Fibroblast of peridontal ligament (primary cell): Measurements from ENCODE around the gene TBXAS1.
"Not testable (repeated sequence)": the region's sequence is repeated elsewhere in the genome, so short reads cannot be mapped to it uniquely, and the experiment has no call there.

Source experiments
- DNase-seq: peaks from one replicate; pipeline ENCODE4 v3.0.0-alpha.2; 2010; ENCODE audit errors: extremely low read depth

The TBXAS1 gene

GRCh38 chr7:139914306-139915267, 85.5 kb downstream of the TBXAS1 start:
- peak; percentile 72 for DNase-seq

DNA sequence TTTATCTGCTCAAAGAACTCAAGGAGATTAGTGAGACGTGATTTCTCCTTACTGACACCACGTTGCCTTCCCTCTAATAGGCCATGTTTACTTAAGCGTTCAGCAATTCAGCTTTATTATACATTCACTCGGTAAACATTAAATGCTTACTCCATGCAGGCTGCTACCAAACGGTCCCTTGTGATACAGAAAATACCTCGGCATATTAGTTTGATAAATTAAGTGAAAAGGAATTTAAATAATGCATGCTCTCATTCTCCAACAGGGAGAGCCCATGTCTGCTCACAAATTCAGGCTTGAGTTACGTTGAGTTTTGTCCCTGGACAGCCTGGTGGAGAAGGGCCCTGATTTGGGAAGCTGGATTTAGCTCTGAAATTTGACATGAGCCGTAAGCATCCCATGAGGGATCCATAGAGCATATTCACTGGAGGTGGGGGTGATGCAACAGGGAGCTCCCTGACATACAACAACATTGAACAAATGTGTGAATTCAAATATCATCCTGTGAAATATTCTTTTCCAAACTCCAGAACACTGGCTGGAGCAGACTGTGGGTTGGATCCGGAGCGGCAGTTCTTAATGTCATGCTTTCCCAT, 86.3 kb downstream of the TBXAS1 start:
- peak; percentile 34 for DNase-seq

GRCh38 chr7:139915864-139916716, 87.0 kb downstream of the TBXAS1 start:
- DNase-seq: peak; percentile 98

DNA sequence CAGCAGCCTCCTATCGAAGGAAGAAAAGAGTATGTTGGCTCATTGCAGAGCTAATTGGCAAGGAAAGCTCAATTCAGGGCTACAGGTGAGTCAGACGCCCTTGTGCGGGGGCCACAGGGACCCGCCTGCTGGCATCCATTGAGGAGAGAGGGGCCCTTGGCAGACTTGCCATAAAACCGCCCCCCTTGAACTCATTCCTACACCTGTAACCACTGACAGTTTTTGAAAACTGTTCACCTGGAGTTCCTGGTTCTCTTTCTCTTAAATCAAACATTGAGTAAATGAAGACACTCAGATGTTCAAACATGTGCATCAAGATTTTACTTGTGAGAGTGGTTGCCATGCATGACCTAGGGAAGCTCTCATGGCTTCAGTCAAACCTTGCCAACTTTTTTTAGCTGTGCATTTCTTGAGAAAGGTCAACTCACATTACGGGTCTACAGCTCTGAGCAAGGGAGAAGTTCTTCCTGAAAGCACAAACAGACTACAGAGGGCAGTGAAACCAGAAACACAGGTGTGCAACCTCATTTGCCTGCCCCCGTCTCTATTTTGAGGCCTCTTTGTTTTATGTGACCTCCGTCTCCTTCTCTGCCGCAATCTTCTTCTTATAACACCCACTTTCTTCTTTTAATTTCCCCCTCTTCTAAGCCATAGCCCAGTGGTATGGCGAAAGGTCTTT, 87.8 kb downstream of the TBXAS1 start:
- DNase-seq: no peak

DNA sequence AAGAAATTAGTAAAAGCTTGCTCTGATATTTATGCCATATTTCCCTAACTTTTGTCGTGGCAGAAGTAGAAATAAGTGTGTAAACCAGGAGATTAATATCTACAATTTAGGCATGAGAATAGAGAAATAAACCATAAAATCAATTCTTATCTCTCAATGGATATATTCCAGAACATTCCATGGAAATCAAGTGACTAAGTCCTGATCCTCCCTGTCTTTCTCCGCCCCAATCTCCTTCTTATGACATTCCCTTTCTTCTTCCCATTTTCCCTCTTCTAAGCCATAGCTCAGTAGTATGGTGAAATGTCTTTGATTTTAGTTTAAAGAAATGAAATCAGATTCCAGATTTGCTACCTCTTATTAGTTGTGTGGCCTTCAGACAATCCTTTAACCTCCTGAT, 88.8 kb downstream of the TBXAS1 start:
- no peak for DNase-seq

DNA sequence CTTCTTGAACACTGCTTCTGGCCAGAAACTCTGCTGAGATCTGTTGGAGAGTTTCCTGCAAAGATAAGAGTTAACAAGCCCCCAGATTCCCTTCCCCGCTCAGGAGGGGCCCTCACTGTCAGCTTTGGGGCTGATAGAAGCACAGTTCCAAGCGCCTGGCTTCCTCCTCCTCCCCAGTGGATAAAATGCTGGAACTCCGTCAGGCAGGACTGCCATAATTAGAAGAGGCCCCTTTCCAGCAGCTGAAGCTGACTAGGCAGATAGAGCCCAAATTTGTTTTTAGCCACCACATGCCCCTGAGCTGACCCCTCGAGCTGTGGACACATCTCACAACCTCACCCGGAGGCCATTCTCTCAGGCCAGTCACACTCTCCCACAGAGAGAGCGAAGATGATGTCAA, 89.4 kb downstream of the TBXAS1 start:
- peak; percentile 21 for DNase-seq

- no peak for DNase-seq
Observed at GRCh38 chr7:139923090-139923489, 94.0 kb downstream of the TBXAS1 start.

- no peak for DNase-seq
Observed at GRCh38 chr7:139924461-139924860, 95.4 kb downstream of the TBXAS1 start.

DNA sequence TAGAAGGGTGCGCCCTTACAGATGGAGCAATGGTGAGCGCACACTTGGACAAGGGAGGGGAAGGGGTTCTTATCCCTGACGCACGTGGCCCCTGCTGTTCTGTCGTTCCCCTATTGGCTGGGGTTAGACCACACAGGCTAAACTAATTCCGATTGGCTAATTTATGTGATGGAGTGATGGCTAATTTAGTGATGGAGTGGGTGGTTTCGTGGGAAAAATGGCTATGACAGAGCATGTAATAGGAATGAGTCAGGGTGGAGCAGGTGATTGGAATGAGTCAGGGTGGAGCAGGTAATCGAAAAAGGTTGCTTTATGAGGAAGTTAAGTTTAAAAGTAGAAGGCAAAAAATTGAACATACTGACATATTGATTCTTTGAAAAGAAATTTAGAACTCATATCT, 100.2 kb downstream of the TBXAS1 start:
- not testable (repeated sequence) for DNase-seq

GRCh38 chr7:139930286-139930965, 101.4 kb downstream of the TBXAS1 start:
- DNase-seq: no peak

GRCh38 chr7:139931190-139931934, 102.3 kb downstream of the TBXAS1 start:
- DNase-seq: no peak

DNA sequence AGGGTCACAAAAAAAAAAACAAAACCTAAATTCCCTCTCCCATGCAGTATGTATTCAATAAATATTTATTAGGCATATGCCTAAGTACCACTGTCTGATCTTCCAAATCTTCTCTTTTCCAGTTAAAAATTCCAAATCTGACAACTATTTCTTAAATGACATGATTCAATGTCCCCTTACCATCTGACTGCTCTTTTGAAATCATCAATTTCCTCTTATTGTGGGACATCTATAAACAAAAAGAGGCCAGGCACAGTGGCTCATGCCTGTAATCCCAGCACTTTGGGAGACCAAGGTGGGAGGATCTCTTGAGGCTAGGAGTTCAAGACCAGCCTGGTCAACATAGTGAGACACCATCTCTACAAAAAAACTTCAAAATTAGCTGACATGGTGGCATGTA, 103.5 kb downstream of the TBXAS1 start:
- DNase-seq: no peak

DNA sequence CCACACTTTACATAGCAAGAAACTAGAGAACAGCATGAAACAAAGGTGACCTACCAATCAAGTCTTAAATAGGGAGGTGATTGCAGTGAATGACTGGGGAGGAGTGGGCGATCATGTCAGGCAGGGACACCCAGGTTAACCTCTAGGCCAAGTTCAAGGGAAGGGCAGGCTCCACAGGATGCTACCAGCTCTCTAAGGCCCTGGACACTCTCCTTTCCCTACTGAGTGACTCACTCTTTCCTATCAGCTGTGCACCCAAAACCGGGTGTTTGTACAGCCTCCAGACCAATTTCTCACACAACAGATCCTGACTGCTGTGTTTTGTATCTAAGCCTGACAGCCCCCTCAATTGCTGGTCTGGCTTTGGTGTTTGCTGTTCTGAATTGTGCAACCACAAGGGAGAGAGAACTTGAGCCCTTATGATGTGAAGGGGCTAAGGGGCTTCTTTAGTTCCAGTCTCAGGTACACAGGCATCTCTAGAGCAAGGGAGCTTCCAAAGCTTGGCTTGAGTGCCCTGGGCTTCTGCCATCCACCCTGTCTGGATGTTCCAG, 107.8 kb downstream of the TBXAS1 start:
- DNase-seq: peak; percentile 80

DNA sequence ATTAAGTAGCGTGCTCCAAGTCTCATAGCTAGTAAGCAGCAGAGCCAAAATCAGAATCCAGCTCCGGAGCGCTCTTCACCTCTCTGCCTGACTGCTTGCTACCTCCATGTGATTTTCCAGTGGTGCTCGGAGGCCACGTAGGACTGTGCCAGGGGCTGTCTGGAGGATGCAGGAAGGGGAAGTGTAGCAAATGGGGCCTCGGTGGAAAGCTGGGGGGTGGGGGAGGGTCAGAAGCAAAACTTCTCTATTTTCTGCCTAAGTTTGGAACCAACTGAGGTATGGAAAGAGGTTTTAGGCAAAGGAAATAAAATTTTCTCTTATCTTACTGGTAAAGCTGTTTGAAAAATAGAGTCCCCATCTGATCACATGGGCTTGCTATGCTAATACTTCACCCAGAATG, 108.7 kb downstream of the TBXAS1 start:
- DNase-seq: no peak

- no peak for DNase-seq
Observed at GRCh38 chr7:139940866-139941265, 111.8 kb downstream of the TBXAS1 start.

DNA sequence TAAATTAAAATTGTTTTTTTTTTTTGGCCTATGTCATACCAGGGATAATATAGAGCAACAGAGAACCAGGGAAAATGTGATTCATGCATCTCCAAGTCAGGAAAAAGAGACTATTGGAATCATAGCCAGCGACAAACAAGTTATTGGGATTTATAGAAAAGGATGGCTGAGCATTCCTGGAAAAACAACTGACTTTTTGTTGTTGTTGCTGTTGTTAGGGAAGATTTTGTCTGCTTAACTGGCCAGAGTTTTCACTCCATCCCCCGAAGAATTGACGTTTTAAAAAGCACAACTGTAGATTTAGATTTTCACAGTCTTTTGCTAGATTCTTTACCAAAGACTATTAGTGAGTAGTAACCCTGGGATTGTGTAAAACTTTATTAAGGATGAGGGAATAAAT, 112.4 kb downstream of the TBXAS1 start:
- no peak for DNase-seq

- DNase-seq: no peak
Observed at GRCh38 chr7:139941866-139942265, 112.8 kb downstream of the TBXAS1 start.

- no peak for DNase-seq
Observed at GRCh38 chr7:139942636-139943035, 113.6 kb downstream of the TBXAS1 start.

DNA sequence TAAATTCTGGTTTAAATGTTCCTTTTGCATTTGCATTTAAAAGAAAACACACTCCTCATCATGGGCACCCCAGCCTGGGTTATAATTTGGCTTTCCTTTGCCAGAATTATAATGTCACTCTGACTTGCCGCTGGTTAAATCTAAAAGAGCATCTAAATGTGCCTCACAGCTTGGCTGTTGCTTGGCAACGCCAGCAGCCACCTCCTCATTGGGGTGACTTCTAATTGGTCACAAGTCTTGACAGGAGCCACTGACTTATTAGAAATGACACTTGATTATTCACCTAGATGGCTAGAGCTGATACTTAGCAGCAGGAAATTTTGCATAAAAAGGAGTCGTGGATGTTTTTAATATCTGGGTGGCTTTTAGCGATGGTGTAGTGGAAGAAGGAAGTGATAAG, 114.3 kb downstream of the TBXAS1 start:
- no peak for DNase-seq

GRCh38 chr7:139944248-139944647, 115.2 kb downstream of the TBXAS1 start:
- DNase-seq: no peak
